ENCODE measurements around the gene UBL7. TPM values are rescaled to one million over a fixed set of nuclear protein-coding genes. Genes with fewer than 3 reads are reported as not detected.

The UBL7 gene
- polyA plus RNA-seq, 1 donor from 2014 or later, result 70.7 TPM

- Histone ChIP-seq H4K20me1 (ENCODE audit: insufficient read depth) (no peaks in the 10 kb centered on the region), H3K27ac (ENCODE audit: low read length) (no peak overlapping the region), H2AFZ (ENCODE audit: low read depth, low read length) (no peak overlapping the region), H3K4me2 (ENCODE audit: low read length) (no peak overlapping the region), H3K9ac (ENCODE audit: low read length) (no peak overlapping the region), H3K9me2 (ENCODE audit: insufficient read depth, low read length) (no peaks in the 10 kb centered on the region), H3K36me3 (ENCODE audit: insufficient read depth, low read length) (no peaks in the 10 kb centered on the region), H3K4me3 (ENCODE audit: low read length) (no peak overlapping the region), H3F3A (ENCODE audit: insufficient read depth, low read length, poor library complexity, severe bottlenecking) (no peaks in the 10 kb centered on the region), H3K79me2 (replicated peaks; ENCODE audit: insufficient read depth, low read length) (no peaks in the 10 kb centered on the region), H3K9me3 (ENCODE audit: low read length) (no peaks in the 10 kb centered on the region), H3K27me3 (ENCODE audit: insufficient read depth, low read depth, low read length) (no peaks in the 10 kb centered on the region)
- TF ChIP-seq EP300 (conservative IDR thresholded peaks at IDR 0.05; ENCODE audit: poor library complexity, severe bottlenecking) (no peak), SMC3 (conservative IDR thresholded peaks at IDR 0.05; ENCODE audit: poor library complexity) (no peak), RAD21 (conservative IDR thresholded peaks at IDR 0.05) (no peak), POLR2AphosphoS5 (IDR thresholded peaks at IDR 0.05) (no peak), MXI1 (conservative IDR thresholded peaks at IDR 0.05; ENCODE audit: poor library complexity, severe bottlenecking) (no peak), EZH2 (IDR thresholded peaks at IDR 0.05; ENCODE audit: borderline replicate concordance, insufficient read depth, low read length, poor library complexity, severe bottlenecking) (no peak), TAF1 (IDR thresholded peaks at IDR 0.05; ENCODE audit: low read depth) (no peak)
- TF ChIP-seq, protein P1, sequence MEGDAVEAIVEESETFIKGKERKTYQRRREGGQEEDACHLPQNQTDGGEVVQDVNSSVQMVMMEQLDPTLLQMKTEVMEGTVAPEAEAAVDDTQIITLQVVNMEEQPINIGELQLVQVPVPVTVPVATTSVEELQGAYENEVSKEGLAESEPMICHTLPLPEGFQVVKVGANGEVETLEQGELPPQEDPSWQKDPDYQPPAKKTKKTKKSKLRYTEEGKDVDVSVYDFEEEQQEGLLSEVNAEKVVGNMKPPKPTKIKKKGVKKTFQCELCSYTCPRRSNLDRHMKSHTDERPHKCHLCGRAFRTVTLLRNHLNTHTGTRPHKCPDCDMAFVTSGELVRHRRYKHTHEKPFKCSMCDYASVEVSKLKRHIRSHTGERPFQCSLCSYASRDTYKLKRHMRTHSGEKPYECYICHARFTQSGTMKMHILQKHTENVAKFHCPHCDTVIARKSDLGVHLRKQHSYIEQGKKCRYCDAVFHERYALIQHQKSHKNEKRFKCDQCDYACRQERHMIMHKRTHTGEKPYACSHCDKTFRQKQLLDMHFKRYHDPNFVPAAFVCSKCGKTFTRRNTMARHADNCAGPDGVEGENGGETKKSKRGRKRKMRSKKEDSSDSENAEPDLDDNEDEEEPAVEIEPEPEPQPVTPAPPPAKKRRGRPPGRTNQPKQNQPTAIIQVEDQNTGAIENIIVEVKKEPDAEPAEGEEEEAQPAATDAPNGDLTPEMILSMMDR (IDR thresholded peaks at IDR 0.05; ENCODE audit: poor library complexity, severe bottlenecking), result no peak
- TF ChIP-seq, protein P2, sequence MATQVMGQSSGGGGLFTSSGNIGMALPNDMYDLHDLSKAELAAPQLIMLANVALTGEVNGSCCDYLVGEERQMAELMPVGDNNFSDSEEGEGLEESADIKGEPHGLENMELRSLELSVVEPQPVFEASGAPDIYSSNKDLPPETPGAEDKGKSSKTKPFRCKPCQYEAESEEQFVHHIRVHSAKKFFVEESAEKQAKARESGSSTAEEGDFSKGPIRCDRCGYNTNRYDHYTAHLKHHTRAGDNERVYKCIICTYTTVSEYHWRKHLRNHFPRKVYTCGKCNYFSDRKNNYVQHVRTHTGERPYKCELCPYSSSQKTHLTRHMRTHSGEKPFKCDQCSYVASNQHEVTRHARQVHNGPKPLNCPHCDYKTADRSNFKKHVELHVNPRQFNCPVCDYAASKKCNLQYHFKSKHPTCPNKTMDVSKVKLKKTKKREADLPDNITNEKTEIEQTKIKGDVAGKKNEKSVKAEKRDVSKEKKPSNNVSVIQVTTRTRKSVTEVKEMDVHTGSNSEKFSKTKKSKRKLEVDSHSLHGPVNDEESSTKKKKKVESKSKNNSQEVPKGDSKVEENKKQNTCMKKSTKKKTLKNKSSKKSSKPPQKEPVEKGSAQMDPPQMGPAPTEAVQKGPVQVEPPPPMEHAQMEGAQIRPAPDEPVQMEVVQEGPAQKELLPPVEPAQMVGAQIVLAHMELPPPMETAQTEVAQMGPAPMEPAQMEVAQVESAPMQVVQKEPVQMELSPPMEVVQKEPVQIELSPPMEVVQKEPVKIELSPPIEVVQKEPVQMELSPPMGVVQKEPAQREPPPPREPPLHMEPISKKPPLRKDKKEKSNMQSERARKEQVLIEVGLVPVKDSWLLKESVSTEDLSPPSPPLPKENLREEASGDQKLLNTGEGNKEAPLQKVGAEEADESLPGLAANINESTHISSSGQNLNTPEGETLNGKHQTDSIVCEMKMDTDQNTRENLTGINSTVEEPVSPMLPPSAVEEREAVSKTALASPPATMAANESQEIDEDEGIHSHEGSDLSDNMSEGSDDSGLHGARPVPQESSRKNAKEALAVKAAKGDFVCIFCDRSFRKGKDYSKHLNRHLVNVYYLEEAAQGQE (IDR thresholded peaks at IDR 0.05; ENCODE audit: borderline replicate concordance), result no peak
Observed at GRCh38 chr15:74505837-74506514, 45.0 kb upstream of the UBL7 start.

GRCh38 chr15:74504836-74505235, 43.9 kb upstream of the UBL7 start:
- Histone ChIP-seq H3K36me3 (ENCODE audit: insufficient read depth, low read length) (no peaks in the 10 kb centered on the region), H3K27ac (ENCODE audit: low read length) (no peak overlapping the region), H3K9me2 (ENCODE audit: insufficient read depth, low read length) (no peaks in the 10 kb centered on the region), H3K9ac (ENCODE audit: low read length) (no peak overlapping the region), H4K20me1 (ENCODE audit: insufficient read depth) (no peaks in the 10 kb centered on the region), H3K4me3 (ENCODE audit: low read length) (no peak overlapping the region), H3K79me2 (replicated peaks; ENCODE audit: insufficient read depth, low read length) (no peaks in the 10 kb centered on the region), H2AFZ (ENCODE audit: low read depth, low read length) (no peak overlapping the region), H3F3A (ENCODE audit: insufficient read depth, low read length, poor library complexity, severe bottlenecking) (no peaks in the 10 kb centered on the region), H3K9me3 (ENCODE audit: low read length) (no peaks in the 10 kb centered on the region), H3K27me3 (ENCODE audit: insufficient read depth, low read depth, low read length) (no peaks in the 10 kb centered on the region), H3K4me2 (ENCODE audit: low read length) (no peak overlapping the region)
- TF ChIP-seq SMC3 (conservative IDR thresholded peaks at IDR 0.05; ENCODE audit: poor library complexity) (no peak), MXI1 (conservative IDR thresholded peaks at IDR 0.05; ENCODE audit: poor library complexity, severe bottlenecking) (no peak)
- TF ChIP-seq, protein P2 (IDR thresholded peaks at IDR 0.05; ENCODE audit: borderline replicate concordance), result no peak

Data from neural cell (in vitro differentiated cells).